ENCODE measurements around the gene LEFTY2.
"Not testable (repeated sequence)": the region's sequence is repeated elsewhere in the genome, so short reads cannot be mapped to it uniquely, and the experiment has no call there.

Gene LEFTY2

DNA sequence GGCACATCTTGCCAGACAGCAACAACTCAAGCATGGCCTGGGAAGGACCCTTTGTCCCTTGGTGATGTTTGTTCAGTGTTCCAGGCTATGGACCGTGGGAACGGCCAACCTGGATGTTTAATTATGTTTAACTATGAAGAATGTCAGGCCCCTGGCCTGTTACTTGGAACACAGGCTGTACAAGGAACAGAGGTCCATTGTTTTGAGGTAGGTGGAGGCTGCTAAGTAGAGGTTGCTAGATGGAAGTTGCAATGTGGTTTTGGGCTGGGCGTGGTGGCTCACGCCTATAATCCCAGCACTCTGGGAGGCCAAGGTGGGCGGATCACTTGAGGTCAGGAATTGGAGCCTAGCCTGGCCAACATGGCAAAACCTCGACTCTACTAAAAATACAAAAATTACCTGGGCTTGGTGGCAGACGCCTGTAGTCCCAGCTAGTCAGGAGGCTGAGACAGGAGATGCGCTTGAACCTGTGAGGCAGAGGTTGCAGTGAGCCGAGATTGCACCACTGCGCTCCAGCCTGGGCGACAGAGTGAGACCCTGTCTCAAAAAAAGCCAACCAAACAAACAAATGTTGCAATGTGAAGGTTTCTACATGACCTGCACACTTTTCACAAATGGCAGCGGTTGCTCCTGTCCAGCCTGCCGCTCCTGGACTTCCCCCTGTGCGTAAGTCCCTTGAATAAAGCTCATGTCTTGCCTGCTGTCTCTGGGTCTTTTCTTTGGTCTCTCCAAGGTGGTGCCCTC, 49.6 kb downstream of the LEFTY2 start:
- H3K4me3 ChIP-seq (ENCODE audit: low read depth, low read length): no peak overlapping the region
- no peak for TF ChIP-seq CTCF (IDR thresholded peaks at IDR 0.05; ENCODE audit: low read depth, low read length)

- no peak for TF ChIP-seq CTCF (IDR thresholded peaks at IDR 0.05; ENCODE audit: low read depth, low read length)
- H3K4me3 ChIP-seq (ENCODE audit: low read depth, low read length): no peak overlapping the region
These were observed 50.4 kb downstream of the LEFTY2 start for GRCh38 chr1:225890346-225891228.

- H3K4me3 ChIP-seq (ENCODE audit: low read depth, low read length): no peak overlapping the region
- TF ChIP-seq CTCF (IDR thresholded peaks at IDR 0.05; ENCODE audit: low read depth, low read length): no peak
These were observed 51.3 kb downstream of the LEFTY2 start for GRCh38 chr1:225889743-225890142.

GRCh38 chr1:225888898-225889601, 52.0 kb downstream of the LEFTY2 start, which contains the start of gene LEFTY1:
TSS of gene LEFTY1 (minus strand) at chr1:225889146. CDS start at chr1:225889066, 80 bp downstream.
- H3K4me3 ChIP-seq (ENCODE audit: low read depth, low read length): no peak within 1 kb of the TSS
- no peak for TF ChIP-seq CTCF (IDR thresholded peaks at IDR 0.05; ENCODE audit: low read depth, low read length)

DNA sequence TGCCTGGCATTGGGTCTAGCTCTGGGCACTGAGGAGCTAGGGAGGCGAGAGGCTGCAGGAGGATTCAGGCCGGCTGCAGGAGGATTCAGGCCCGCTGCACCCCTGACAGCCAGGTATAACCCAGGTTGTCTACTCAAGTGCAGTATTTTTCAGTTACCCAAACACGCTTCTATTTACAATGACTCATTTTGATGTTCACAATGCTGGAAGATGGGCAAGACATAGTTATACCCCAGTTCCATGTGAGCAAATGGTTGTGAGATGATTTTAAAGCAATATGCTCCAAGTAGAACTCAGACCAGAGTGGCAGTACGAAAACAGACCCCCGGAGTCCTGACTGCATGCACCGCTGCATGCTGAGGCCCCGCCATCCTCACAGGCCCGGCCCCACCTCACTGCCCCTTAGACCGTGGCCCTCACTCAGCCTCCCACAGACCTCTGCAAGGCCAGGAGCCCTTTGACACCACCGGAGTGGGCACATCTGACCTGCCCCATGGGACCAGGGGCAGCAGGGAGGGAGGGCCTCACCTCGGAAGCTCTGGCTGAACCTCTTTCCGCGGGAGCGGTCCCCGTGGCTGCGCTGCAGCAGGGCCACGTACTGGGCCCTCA, 52.6 kb downstream of the LEFTY2 start:
- TF ChIP-seq CTCF (IDR thresholded peaks at IDR 0.05; ENCODE audit: low read depth, low read length): no peak
- no peak overlapping the region for H3K4me3 ChIP-seq (ENCODE audit: low read depth, low read length)

DNA sequence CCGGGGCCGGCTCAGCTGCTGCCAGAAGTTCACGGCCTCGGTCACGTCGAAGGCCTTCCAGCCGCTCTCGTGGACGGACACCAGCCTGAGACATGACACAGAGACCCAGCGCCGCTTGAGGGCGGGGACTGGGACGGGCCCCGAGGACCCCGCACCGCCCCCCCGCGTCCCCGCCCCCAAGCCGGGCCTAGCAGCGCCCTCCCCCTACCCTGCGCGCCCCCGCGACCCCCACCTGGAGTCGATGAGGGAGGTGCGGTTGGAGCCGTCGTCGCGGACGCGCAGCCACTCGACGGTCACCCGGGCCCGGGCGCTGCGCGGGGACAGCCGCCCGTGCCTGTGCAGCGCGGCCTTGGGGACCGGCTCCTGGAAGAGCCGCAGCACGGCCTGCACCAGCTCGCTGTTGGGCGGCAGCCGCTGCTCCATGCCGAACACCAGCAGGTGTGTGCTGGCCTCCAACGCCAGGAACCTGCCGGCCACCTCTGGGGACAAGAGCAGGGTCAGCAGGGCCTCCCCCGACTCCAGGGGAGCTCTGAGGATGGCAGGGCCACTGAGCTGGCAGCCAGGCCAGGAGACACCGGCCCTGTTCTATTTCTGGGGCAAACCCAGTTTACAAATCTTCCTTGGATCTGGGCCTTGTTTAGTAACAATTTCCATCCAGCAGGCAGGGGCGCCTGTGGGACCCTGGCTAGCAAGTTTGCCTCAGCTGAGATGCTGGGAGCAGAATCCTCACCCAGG, 53.3 kb downstream of the LEFTY2 start:
- not testable (repeated sequence) for H3K4me3 ChIP-seq (ENCODE audit: low read depth, low read length)

DNA sequence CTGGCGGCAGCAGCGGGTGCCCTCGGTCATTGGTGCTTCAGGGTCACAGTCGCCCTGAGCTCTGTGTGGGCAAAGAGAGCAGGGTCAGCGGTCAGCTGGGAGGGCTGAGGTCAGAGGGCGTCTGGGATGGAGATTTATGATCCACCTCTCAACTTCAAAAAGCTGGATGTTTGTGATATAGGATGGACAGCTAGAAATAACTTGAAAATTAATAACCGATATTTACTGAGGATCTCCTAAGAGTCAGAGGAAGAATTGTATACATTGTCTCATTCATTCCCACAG, 54.0 kb downstream of the LEFTY2 start:
- TF ChIP-seq CTCF (IDR thresholded peaks at IDR 0.05; ENCODE audit: low read depth, low read length): no peak
- H3K4me3 ChIP-seq (ENCODE audit: low read depth, low read length): no peak overlapping the region

Measured in WI38 (cell line).